Neural progenitor cell (in vitro differentiated cells): ENCODE results near the gene CBLL1. TPM values are rescaled to one million over a fixed set of nuclear protein-coding genes. Genes with fewer than 3 reads are reported as not detected.

Experiments
- DNase-seq: peaks from one replicate; pipeline ENCODE4 v3.0.0-alpha.2; 2016; ENCODE audit warnings: low spot score
- H2AFZ ChIP-seq: fragments of 200-600 bp; sonication (generic); replicated peaks from 2 replicates; pipeline ENCODE4 v1.6.1; 2016; ENCODE audit warnings: antibody characterized with exemption
- H3F3A ChIP-seq: fragments of 200-600 bp; sonication (generic); 2 replicates; pipeline ENCODE4 v1.6.1; 2016; ENCODE audit warnings: antibody characterized with exemption, low read depth
- H3K27ac ChIP-seq: fragments of 200-600 bp; sonication (generic); 2 replicates; pipeline ENCODE4 v1.5.1; 2016; ENCODE audit warnings: mild to moderate bottlenecking
- H3K27me3 ChIP-seq: fragments of 200-600 bp; sonication (generic); 2 replicates; pipeline ENCODE4 v1.6.1; 2016; ENCODE audit warnings: mild to moderate bottlenecking, moderate library complexity
- H3K36me3 ChIP-seq: fragments of 200-600 bp; sonication (generic); 2 replicates; pipeline ENCODE4 v1.5.1; 2016
- H3K4me1 ChIP-seq: fragments of 200-600 bp; sonication (generic); 2 replicates; pipeline ENCODE4 v1.6.1; 2016; ENCODE audit warnings: mixed run types
- H3K4me2 ChIP-seq: fragments of 200-600 bp; sonication (generic); 2 replicates; pipeline ENCODE4 v1.6.1; 2016
- H3K4me3 ChIP-seq: fragments of 200-600 bp; sonication (generic); 2 replicates; pipeline ENCODE4 v1.5.1; 2016
- H3K79me2 ChIP-seq: fragments of 200-600 bp; sonication (generic); 2 replicates; pipeline ENCODE4 v1.6.1; 2016; ENCODE audit warnings: low read depth
- H3K9ac ChIP-seq: fragments of 200-600 bp; sonication (generic); 2 replicates; pipeline ENCODE4 v1.6.1; 2016
- H3K9me3 ChIP-seq: fragments of 200-600 bp; sonication (generic); 2 replicates; pipeline ENCODE4 v1.5.1; 2016; ENCODE audit warnings: low read depth
- H4K20me1 ChIP-seq: fragments of 200-600 bp; sonication (generic); 2 replicates; pipeline ENCODE4 v1.6.1; 2016; ENCODE audit warnings: low read depth
- H3K27ac Mint-ChIP-seq: 3 replicates; pipeline ENCODE4 v1.8.0; 2021; ENCODE audit warnings: mixed read lengths
- H3K27me3 Mint-ChIP-seq: 2 replicates; pipeline ENCODE4 v1.8.0; 2022; ENCODE audit warnings: low read depth, mild to moderate bottlenecking, inconsistent platforms, moderate library complexity, mixed read lengths; ENCODE audit not compliant: insufficient read depth
- H3K36me3 Mint-ChIP-seq: 3 replicates; pipeline ENCODE4 v1.8.0; 2021; ENCODE audit warnings: mixed read lengths
- H3K4me1 Mint-ChIP-seq: 3 replicates; pipeline ENCODE4 v1.8.0; 2021; ENCODE audit warnings: mixed read lengths
- H3K4me3 Mint-ChIP-seq: 3 replicates; pipeline ENCODE4 v1.8.0; 2021; ENCODE audit warnings: mild to moderate bottlenecking, moderate library complexity, mixed read lengths
- H3K9me3 Mint-ChIP-seq: 3 replicates; pipeline ENCODE4 v1.8.0; 2020; ENCODE audit warnings: mixed read lengths
- CTCF ChIP-seq: fragments of 200-600 bp; sonication (generic); IDR thresholded peaks from 2 replicates; pipeline ENCODE4 v1.5.1; 2017; ENCODE audit warnings: antibody characterized with exemption, mild to moderate bottlenecking
- EZH2 ChIP-seq: fragments of 200-600 bp; sonication (generic); IDR thresholded peaks from 2 replicates; pipeline ENCODE4 v1.6.1; 2017; ENCODE audit warnings: antibody characterized with exemption, mild to moderate bottlenecking, moderate library complexity
- EZH2phosphoT487 ChIP-seq: fragments of 200-600 bp; sonication (generic); IDR thresholded peaks from 2 replicates; pipeline ENCODE4 v1.6.1; 2017; ENCODE audit warnings: antibody characterized with exemption
- total RNA-seq: library from RNA; depleted of rRNA; stranded (reverse); fragments of >200 nt; gene quantifications from 2 replicates; pipeline ENCODE4 v1.2.3, GENCODE V29; 2015; ENCODE audit warnings: low replicate concordance

The CBLL1 gene
- total RNA-seq, 1 donor from 2014 or later, result 58.0 TPM

GRCh38 chr7:107768263-107768662 lies 24.3 kb downstream of the CBLL1 start:
- Histone ChIP-seq H3K27me3 (no peaks in the 10 kb centered on the region), H4K20me1 (no peaks in the 10 kb centered on the region), H3K4me2 (no peak overlapping the region), H3K27ac (no peak overlapping the region), H3K79me2 (no peaks in the 10 kb centered on the region), H2AFZ (no peak overlapping the region), H3K4me1 (no peaks in the 10 kb centered on the region), H3K9ac (no peak overlapping the region), H3K9me3 (no peaks in the 10 kb centered on the region), H3F3A (no peaks in the 10 kb centered on the region), H3K36me3 (no peaks in the 10 kb centered on the region), H3K4me3 (no peak overlapping the region)
- no peak for DNase-seq
- TF ChIP-seq EZH2phosphoT487 (no peak), EZH2 (no peak), CTCF (no peak)
- Mint-ChIP-seq H3K4me3 (no peak overlapping the region), H3K27ac (no peak overlapping the region), H3K36me3 (no peaks in the 10 kb centered on the region), H3K9me3 (no peaks in the 10 kb centered on the region), H3K27me3 (no peaks in the 10 kb centered on the region), H3K4me1 (no peaks in the 10 kb centered on the region)

GRCh38 chr7:107773027-107773426 lies 29.1 kb downstream of the CBLL1 start:
- no peaks in the 10 kb centered on the region for H3K9me3 ChIP-seq
- no peak overlapping the region for H3K27ac Mint-ChIP-seq
- H3K27ac ChIP-seq, result no peak overlapping the region
- TF ChIP-seq CTCF (no peak), EZH2phosphoT487 (no peak), EZH2 (no peak)
- no peaks in the 10 kb centered on the region for H3K36me3 Mint-ChIP-seq
- no peaks in the 10 kb centered on the region for H3K27me3 Mint-ChIP-seq
- H3K36me3 ChIP-seq, result no peaks in the 10 kb centered on the region
- no peaks in the 10 kb centered on the region for H3K4me1 Mint-ChIP-seq
- H3K4me2 ChIP-seq, result no peak overlapping the region
- H3K9ac ChIP-seq, result no peak overlapping the region
- H3K79me2 ChIP-seq, result no peaks in the 10 kb centered on the region
- no peaks in the 10 kb centered on the region for H3K9me3 Mint-ChIP-seq
- H3K4me3 ChIP-seq, result no peak overlapping the region
- no peak overlapping the region for H3K4me3 Mint-ChIP-seq
- no peaks in the 10 kb centered on the region for H3K27me3 ChIP-seq
- H3K4me1 ChIP-seq, result no peaks in the 10 kb centered on the region
- H2AFZ ChIP-seq, result no peak overlapping the region
- no peaks in the 10 kb centered on the region for H3F3A ChIP-seq
- DNase-seq, result no peak
- H4K20me1 ChIP-seq, result no peaks in the 10 kb centered on the region

GRCh38 chr7:107777702-107778101 lies 33.8 kb downstream of the CBLL1 start:
- no peak overlapping the region for H3K4me3 ChIP-seq
- no peaks in the 10 kb centered on the region for H3K36me3 Mint-ChIP-seq
- H3K4me1 ChIP-seq, result no peaks in the 10 kb centered on the region
- H3K27me3 ChIP-seq, result no peaks in the 10 kb centered on the region
- no peak for TF ChIP-seq CTCF
- no peak for TF ChIP-seq EZH2
- TF ChIP-seq EZH2phosphoT487, result no peak
- no peaks in the 10 kb centered on the region for H3K9me3 Mint-ChIP-seq
- H3K9ac ChIP-seq, result no peak overlapping the region
- no peaks in the 10 kb centered on the region for H3K4me1 Mint-ChIP-seq
- no peak overlapping the region for H3K27ac Mint-ChIP-seq
- no peak overlapping the region for H3K27ac ChIP-seq
- no peaks in the 10 kb centered on the region for H3F3A ChIP-seq
- no peak overlapping the region for H2AFZ ChIP-seq
- H3K79me2 ChIP-seq, result no peaks in the 10 kb centered on the region
- H3K36me3 ChIP-seq, result no peaks in the 10 kb centered on the region
- H4K20me1 ChIP-seq, result no peaks in the 10 kb centered on the region
- no peak overlapping the region for H3K4me3 Mint-ChIP-seq
- no peaks in the 10 kb centered on the region for H3K9me3 ChIP-seq
- DNase-seq, result no peak
- H3K4me2 ChIP-seq, result no peak overlapping the region
- H3K27me3 Mint-ChIP-seq, result no peaks in the 10 kb centered on the region

- Mint-ChIP-seq H3K4me1 (no peaks in the 10 kb centered on the region), H3K36me3 (no peaks in the 10 kb centered on the region), H3K27me3 (no peaks in the 10 kb centered on the region), H3K4me3 (no peak overlapping the region), H3K9me3 (no peaks in the 10 kb centered on the region), H3K27ac (no peak overlapping the region)
- DNase-seq, result no peak
- no peaks in the 10 kb centered on the region for H3F3A ChIP-seq
- no peak overlapping the region for H3K27ac ChIP-seq
- H2AFZ ChIP-seq, result no peak overlapping the region
- H3K36me3 ChIP-seq, result no peaks in the 10 kb centered on the region
- H3K27me3 ChIP-seq, result no peaks in the 10 kb centered on the region
- H3K9ac ChIP-seq, result no peak overlapping the region
- TF ChIP-seq EZH2phosphoT487, result no peak
- TF ChIP-seq EZH2, result no peak
- no peak for TF ChIP-seq CTCF
- no peaks in the 10 kb centered on the region for H3K79me2 ChIP-seq
- H4K20me1 ChIP-seq, result no peaks in the 10 kb centered on the region
- no peak overlapping the region for H3K4me3 ChIP-seq
- no peak overlapping the region for H3K4me2 ChIP-seq
- H3K4me1 ChIP-seq, result no peaks in the 10 kb centered on the region
- no peaks in the 10 kb centered on the region for H3K9me3 ChIP-seq
Observed at GRCh38 chr7:107778283-107778682, 34.3 kb downstream of the CBLL1 start.
